ENCODE results near the gene ZNF221.
A peak's percentile ranks its signal among the peaks of the same experiment; 100 is the strongest.
"Not testable (repeated sequence)": the region's sequence is repeated elsewhere in the genome, so short reads cannot be mapped to it uniquely, and the experiment has no call there.

ZNF221 gene

DNA sequence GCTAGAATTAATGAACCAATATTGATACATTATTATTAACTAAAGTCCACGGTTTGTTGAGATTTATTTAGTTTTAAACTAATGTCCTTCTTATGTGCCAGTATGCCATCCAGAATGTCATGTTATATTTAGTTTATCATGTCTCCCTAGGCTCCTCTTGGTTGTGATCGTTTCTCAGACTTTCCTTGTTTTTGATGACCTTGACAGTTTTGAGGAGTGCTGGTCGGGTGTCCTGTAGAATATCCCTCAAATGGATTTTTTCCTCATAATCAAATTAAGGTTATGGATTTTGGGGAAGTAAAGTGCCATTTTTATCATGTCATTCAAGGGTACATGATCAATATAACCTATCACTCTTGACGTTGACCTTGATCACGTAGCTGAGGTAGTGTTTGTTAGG lies 9.8 kb upstream of the ZNF221 start:
- no peaks in the 10 kb centered on the region for H3K79me2 ChIP-seq (ENCODE audit: low read length)
- no peaks in the 10 kb centered on the region for H3K27me3 ChIP-seq (ENCODE audit: low read depth, low read length)
- peaks cover 10% of the 10 kb centered on the region; the same call in 1 of the 2 replicates for H3K9me3 ChIP-seq (ENCODE audit: insufficient read depth, low read length)
- no peaks in the 10 kb centered on the region for H4K20me1 ChIP-seq (ENCODE audit: insufficient read depth, low read length)
- no peak overlapping the region for H3K27ac ChIP-seq (ENCODE audit: low read length)
- no peak overlapping the region for H2AFZ ChIP-seq (ENCODE audit: low read depth, low read length)
- no peak overlapping the region for H3K9ac ChIP-seq (ENCODE audit: low read length)
- no peak for TF ChIP-seq EZH2phosphoT487 (IDR thresholded peaks at IDR 0.05; ENCODE audit: low read depth)
- TF ChIP-seq, protein P1, sequence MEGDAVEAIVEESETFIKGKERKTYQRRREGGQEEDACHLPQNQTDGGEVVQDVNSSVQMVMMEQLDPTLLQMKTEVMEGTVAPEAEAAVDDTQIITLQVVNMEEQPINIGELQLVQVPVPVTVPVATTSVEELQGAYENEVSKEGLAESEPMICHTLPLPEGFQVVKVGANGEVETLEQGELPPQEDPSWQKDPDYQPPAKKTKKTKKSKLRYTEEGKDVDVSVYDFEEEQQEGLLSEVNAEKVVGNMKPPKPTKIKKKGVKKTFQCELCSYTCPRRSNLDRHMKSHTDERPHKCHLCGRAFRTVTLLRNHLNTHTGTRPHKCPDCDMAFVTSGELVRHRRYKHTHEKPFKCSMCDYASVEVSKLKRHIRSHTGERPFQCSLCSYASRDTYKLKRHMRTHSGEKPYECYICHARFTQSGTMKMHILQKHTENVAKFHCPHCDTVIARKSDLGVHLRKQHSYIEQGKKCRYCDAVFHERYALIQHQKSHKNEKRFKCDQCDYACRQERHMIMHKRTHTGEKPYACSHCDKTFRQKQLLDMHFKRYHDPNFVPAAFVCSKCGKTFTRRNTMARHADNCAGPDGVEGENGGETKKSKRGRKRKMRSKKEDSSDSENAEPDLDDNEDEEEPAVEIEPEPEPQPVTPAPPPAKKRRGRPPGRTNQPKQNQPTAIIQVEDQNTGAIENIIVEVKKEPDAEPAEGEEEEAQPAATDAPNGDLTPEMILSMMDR (IDR thresholded peaks at IDR 0.05; ENCODE audit: low read depth, low read length), result no peak
- H3K36me3 ChIP-seq (replicated peaks; ENCODE audit: low read depth, low read length), result peaks cover 4% of the 10 kb centered on the region
- H3K4me2 ChIP-seq (ENCODE audit: low read length), result no peak overlapping the region
- peaks cover 12% of the 10 kb centered on the region; the same call in 1 of the 2 replicates for H3K4me1 ChIP-seq (ENCODE audit: low read length)
- no peak overlapping the region for H3K4me3 ChIP-seq (ENCODE audit: low read length)

DNA sequence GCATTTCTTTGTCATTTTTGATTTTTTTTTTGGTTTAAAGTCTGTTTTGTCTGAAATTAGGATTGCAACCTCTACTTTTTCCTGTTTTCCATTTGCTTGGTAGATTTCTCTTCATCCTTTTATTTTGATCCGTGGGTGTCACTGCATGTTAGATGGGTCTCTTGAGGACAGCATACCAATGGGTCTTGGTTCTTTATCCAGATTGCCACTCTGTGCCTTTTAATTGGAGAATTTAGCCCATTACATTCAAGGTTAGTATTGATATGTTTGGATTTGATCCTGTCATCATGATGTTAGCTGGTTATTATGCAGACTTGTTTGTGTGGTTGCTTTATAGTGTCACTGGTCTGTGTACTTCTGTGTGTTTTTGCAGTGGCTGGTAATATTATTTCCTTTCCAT lies 3.6 kb upstream of the ZNF221 start:
- not testable (repeated sequence) for H3K9me3 ChIP-seq (ENCODE audit: insufficient read depth, low read length); H3K36me3 ChIP-seq (replicated peaks; ENCODE audit: low read depth, low read length); H4K20me1 ChIP-seq (ENCODE audit: insufficient read depth, low read length)

DNA sequence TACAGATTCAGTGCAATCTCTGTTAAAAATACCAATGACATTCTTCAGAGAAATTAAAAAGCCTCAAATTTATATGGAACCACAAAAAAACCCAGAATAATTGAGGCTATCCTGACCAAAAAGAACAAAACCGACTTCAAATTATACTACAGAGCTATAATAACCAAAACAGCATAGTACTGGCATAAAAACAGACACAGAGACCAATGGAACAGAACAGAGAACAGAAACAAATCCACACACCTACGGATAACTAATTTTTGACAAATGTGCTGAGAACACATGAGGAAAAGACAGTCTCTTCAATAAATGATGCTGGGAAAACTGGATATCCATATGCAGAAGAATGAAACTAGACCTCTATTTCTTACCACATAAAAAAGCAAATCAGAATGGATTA lies 1.2 kb upstream of the ZNF221 start:
- H3K79me2 ChIP-seq (ENCODE audit: low read length), result not testable (repeated sequence)

More for the DNA sequence above, 3.6 kb upstream of the ZNF221 start:
- not testable (repeated sequence) for H3K9ac ChIP-seq (ENCODE audit: low read length); H3K27ac ChIP-seq (ENCODE audit: low read length); H3K4me2 ChIP-seq (ENCODE audit: low read length); H3K79me2 ChIP-seq (ENCODE audit: low read length); H3K4me3 ChIP-seq (ENCODE audit: low read length); H2AFZ ChIP-seq (ENCODE audit: low read depth, low read length); H3K27me3 ChIP-seq (ENCODE audit: low read depth, low read length)
- peaks cover 12% of the 10 kb centered on the region; the same call in 1 of the 2 replicates for H3K4me1 ChIP-seq (ENCODE audit: low read length)

DNA sequence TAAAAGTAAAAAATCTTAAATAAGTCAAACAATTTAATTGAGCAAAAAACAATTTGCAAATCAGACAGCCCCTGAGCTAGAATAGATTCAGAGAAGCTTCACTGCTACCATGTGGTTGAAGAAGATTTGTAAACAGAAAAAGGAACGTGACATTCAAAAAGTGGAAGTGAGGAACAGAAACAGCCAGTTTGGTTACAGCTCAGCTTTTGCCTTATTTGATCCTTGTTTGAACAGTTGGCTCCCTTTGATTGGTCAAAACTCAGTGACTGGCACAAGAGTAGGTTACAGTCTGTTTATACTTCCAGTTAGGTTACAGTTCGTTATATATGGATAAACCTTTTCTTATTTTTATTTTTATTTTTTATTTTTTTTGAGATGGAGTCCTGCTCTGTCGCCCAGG lies 5.8 kb downstream of the ZNF221 start:
- TF ChIP-seq, protein P1 (IDR thresholded peaks at IDR 0.05; ENCODE audit: low read depth, low read length), result no peak
- TF ChIP-seq EZH2phosphoT487 (IDR thresholded peaks at IDR 0.05; ENCODE audit: low read depth), result no peak
- Histone ChIP-seq H3K9me3 (ENCODE audit: insufficient read depth, low read length) (peaks cover 27% of the 10 kb centered on the region), H3K4me1 (ENCODE audit: low read length) (peaks cover 8% of the 10 kb centered on the region), H3K9ac (ENCODE audit: low read length) (no peak overlapping the region), H3K27me3 (ENCODE audit: low read depth, low read length) (no peaks in the 10 kb centered on the region), H3K27ac (ENCODE audit: low read length) (peak overlapping the region; percentile 27; the same call in 1 of the 2 replicates), H3K36me3 (replicated peaks; ENCODE audit: low read depth, low read length) (peaks cover 23% of the 10 kb centered on the region), H2AFZ (ENCODE audit: low read depth, low read length) (no peak overlapping the region), H3K4me3 (ENCODE audit: low read length) (no peak overlapping the region), H4K20me1 (ENCODE audit: insufficient read depth, low read length) (no peaks in the 10 kb centered on the region), H3K4me2 (ENCODE audit: low read length) (no peak overlapping the region), H3K79me2 (ENCODE audit: low read length) (no peaks in the 10 kb centered on the region)

More for the DNA sequence above, 1.2 kb upstream of the ZNF221 start:
- not testable (repeated sequence) for H3K4me2 ChIP-seq (ENCODE audit: low read length); H3K9ac ChIP-seq (ENCODE audit: low read length); H3K27ac ChIP-seq (ENCODE audit: low read length); H3K4me3 ChIP-seq (ENCODE audit: low read length); H3K9me3 ChIP-seq (ENCODE audit: insufficient read depth, low read length); H3K36me3 ChIP-seq (replicated peaks; ENCODE audit: low read depth, low read length); H2AFZ ChIP-seq (ENCODE audit: low read depth, low read length); H4K20me1 ChIP-seq (ENCODE audit: insufficient read depth, low read length); H3K27me3 ChIP-seq (ENCODE audit: low read depth, low read length)
- peaks cover 12% of the 10 kb centered on the region; the same call in 1 of the 2 replicates for H3K4me1 ChIP-seq (ENCODE audit: low read length)

DNA sequence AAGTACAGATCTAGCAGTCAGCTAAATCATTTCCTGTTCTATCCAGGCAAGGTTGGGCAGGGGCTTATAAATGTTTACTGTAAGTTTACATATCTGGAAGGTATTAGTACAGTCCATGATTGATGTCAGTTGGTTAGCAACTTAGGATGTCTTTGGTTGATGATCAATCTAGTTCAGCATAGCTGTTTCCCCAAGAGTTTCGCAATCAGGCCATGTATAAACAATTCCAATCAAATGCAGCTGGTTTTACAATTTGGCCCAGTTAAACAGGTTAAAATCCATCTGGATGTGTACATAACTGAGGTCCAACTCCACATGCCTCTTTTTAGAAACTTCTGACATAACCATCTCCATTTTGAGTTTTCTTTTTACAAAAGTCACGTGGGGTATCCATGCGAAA lies 6.9 kb downstream of the ZNF221 start:
- H4K20me1 ChIP-seq (ENCODE audit: insufficient read depth, low read length), result no peaks in the 10 kb centered on the region
- H3K4me3 ChIP-seq (ENCODE audit: low read length), result no peak overlapping the region
- no peak for TF ChIP-seq EZH2phosphoT487 (IDR thresholded peaks at IDR 0.05; ENCODE audit: low read depth)
- TF ChIP-seq, protein P1 (IDR thresholded peaks at IDR 0.05; ENCODE audit: low read depth, low read length), result no peak
- H3K79me2 ChIP-seq (ENCODE audit: low read length), result no peaks in the 10 kb centered on the region
- no peak overlapping the region for H3K9ac ChIP-seq (ENCODE audit: low read length)
- H3K9me3 ChIP-seq (ENCODE audit: insufficient read depth, low read length), result peaks cover 32% of the 10 kb centered on the region
- H3K36me3 ChIP-seq (replicated peaks; ENCODE audit: low read depth, low read length), result peaks cover 27% of the 10 kb centered on the region
- H3K27ac ChIP-seq (ENCODE audit: low read length), result no peak overlapping the region
- no peaks in the 10 kb centered on the region for H3K27me3 ChIP-seq (ENCODE audit: low read depth, low read length)
- H3K4me1 ChIP-seq (ENCODE audit: low read length), result peaks cover 8% of the 10 kb centered on the region
- no peak overlapping the region for H3K4me2 ChIP-seq (ENCODE audit: low read length)
- H2AFZ ChIP-seq (ENCODE audit: low read depth, low read length), result no peak overlapping the region

Measured in OCI-LY3 (cell line).